GM04503 (cell line): ENCODE measurements around the gene LAMA4.
"Not testable (repeated sequence)": the region's sequence is repeated elsewhere in the genome, so short reads cannot be mapped to it uniquely, and the experiment has no call there.

Experiments
- DNase-seq: peaks from one replicate; pipeline ENCODE4 v3.0.0-alpha.2; 2012; ENCODE audit warnings: low read depth

Gene LAMA4

GRCh38 chr6:112209131-112209530 is 45.2 kb downstream of the LAMA4 start:
- no peak for DNase-seq

- DNase-seq, result no peak
These were observed 46.6 kb downstream of the LAMA4 start for GRCh38 chr6:112207776-112208175.

- DNase-seq, result no peak
These were observed 47.2 kb downstream of the LAMA4 start for GRCh38 chr6:112207131-112207530.

- no peak for DNase-seq
These were observed 48.3 kb downstream of the LAMA4 start for GRCh38 chr6:112206110-112206458.

GRCh38 chr6:112205427-112206109 is 48.8 kb downstream of the LAMA4 start:
- DNase-seq, result no peak

GRCh38 chr6:112204350-112204706 is 50.0 kb downstream of the LAMA4 start:
- DNase-seq, result no peak

GRCh38 chr6:112203577-112204349 is 50.6 kb downstream of the LAMA4 start:
- DNase-seq, result peak; percentile 74

GRCh38 chr6:112202639-112203341 is 51.6 kb downstream of the LAMA4 start:
- DNase-seq, result no peak

- not testable (repeated sequence) for DNase-seq
These were observed 54.0 kb downstream of the LAMA4 start for GRCh38 chr6:112200185-112200914.

- no peak for DNase-seq
These were observed 55.4 kb downstream of the LAMA4 start for GRCh38 chr6:112199001-112199403.

- no peak for DNase-seq
These were observed 55.8 kb downstream of the LAMA4 start for GRCh38 chr6:112198582-112198981.

- DNase-seq, result no peak
These were observed 56.7 kb downstream of the LAMA4 start for GRCh38 chr6:112197636-112198035.

- no peak for DNase-seq
These were observed 58.1 kb downstream of the LAMA4 start for GRCh38 chr6:112196306-112196705.

GRCh38 chr6:112195166-112195565 is 59.2 kb downstream of the LAMA4 start:
- no peak for DNase-seq

GRCh38 chr6:112194511-112194910 is 59.9 kb downstream of the LAMA4 start:
- no peak for DNase-seq

- no peak for DNase-seq
These were observed 60.8 kb downstream of the LAMA4 start for GRCh38 chr6:112193535-112194051.

GRCh38 chr6:112193117-112193516 is 61.2 kb downstream of the LAMA4 start:
- no peak for DNase-seq

GRCh38 chr6:112191509-112192020 is 62.8 kb downstream of the LAMA4 start:
- DNase-seq, result no peak

- no peak for DNase-seq
These were observed 64.2 kb downstream of the LAMA4 start for GRCh38 chr6:112190164-112190563.

- DNase-seq, result no peak
These were observed 64.9 kb downstream of the LAMA4 start for GRCh38 chr6:112189494-112189893.

- no peak for DNase-seq
These were observed 65.5 kb downstream of the LAMA4 start for GRCh38 chr6:112188906-112189305.

GRCh38 chr6:112187736-112188135 is 66.6 kb downstream of the LAMA4 start:
- no peak for DNase-seq
